Measurements from ENCODE around the gene HOXA10. TPM values are rescaled to one million over a fixed set of nuclear protein-coding genes. Genes with fewer than 3 reads are reported as not detected.

Gene HOXA10
- total RNA-seq, 1 experiment from 2014 or later: not detected

DNA sequence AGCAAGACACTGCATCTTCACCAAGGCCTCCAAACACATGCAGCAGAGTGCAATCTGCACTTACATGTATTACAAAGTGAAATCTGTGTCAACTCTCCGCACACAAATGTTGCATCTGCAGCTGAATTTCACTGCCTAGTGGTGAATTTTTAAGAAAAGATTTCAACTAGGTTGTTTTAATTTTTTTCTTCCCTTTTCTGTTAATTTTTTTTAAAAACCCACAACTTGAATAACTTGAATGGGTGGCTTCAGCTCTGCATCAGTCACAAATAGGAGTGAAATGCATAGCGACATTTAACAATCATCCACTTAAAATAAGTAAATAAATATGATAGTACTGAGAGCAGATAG lies 19.9 kb upstream of the HOXA10 start:
- no peak overlapping the region for H3K4me3 ChIP-seq
- CTCF ChIA-PET: interaction anchor here (0.6 kb wide), 1 partner anchor 900 kb away, joined by 4 read pairs; no protein-coding TSS in a partner anchor
- no peak for DNase-seq
- H3K4me2 ChIP-seq: no peak overlapping the region
- H3K27me3 ChIP-seq (ENCODE audit: insufficient read depth, low read depth): peaks cover 9% of the 10 kb centered on the region; the same call in 1 of the 2 replicates
- no peak overlapping the region for H2AFZ ChIP-seq
- no peak overlapping the region for H3K27ac ChIP-seq
- no peak for TF ChIP-seq EZH2 (IDR thresholded peaks at IDR 0.05; ENCODE audit: low read depth)
- TF ChIP-seq, protein P1, sequence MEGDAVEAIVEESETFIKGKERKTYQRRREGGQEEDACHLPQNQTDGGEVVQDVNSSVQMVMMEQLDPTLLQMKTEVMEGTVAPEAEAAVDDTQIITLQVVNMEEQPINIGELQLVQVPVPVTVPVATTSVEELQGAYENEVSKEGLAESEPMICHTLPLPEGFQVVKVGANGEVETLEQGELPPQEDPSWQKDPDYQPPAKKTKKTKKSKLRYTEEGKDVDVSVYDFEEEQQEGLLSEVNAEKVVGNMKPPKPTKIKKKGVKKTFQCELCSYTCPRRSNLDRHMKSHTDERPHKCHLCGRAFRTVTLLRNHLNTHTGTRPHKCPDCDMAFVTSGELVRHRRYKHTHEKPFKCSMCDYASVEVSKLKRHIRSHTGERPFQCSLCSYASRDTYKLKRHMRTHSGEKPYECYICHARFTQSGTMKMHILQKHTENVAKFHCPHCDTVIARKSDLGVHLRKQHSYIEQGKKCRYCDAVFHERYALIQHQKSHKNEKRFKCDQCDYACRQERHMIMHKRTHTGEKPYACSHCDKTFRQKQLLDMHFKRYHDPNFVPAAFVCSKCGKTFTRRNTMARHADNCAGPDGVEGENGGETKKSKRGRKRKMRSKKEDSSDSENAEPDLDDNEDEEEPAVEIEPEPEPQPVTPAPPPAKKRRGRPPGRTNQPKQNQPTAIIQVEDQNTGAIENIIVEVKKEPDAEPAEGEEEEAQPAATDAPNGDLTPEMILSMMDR (conservative IDR thresholded peaks at IDR 0.05): no peak
- no TSS peak for BruUV-seq (replicated peaks)
- no peaks in the 10 kb centered on the region for H3K36me3 ChIP-seq (ENCODE audit: low read depth)
- H3K9me3 ChIP-seq (ENCODE audit: insufficient read depth, low read depth): no peaks in the 10 kb centered on the region
- H3K79me2 ChIP-seq (ENCODE audit: low read depth): no peaks in the 10 kb centered on the region
- peaks cover 12% of the 10 kb centered on the region; the same call in 1 of the 2 replicates for H3F3A ChIP-seq (ENCODE audit: insufficient read depth, low read depth)
- H3K4me1 ChIP-seq (replicated peaks; ENCODE audit: insufficient read depth): no peaks in the 10 kb centered on the region
- POLR2A ChIA-PET (ENCODE audit: unreplicated experiment): no interaction called here
- no peaks in the 10 kb centered on the region for H3K9me2 ChIP-seq (ENCODE audit: insufficient read depth)
- intact Hi-C loops (cut with micrococcal nuclease; ENCODE audit: unreplicated experiment): loop anchor here (10.0 kb wide), 2 partner anchors 551 to 1661 kb away; partner anchors contain the start of gene TAX1BP1
- H4K20me1 ChIP-seq (ENCODE audit: insufficient read depth): no peaks in the 10 kb centered on the region

DNA sequence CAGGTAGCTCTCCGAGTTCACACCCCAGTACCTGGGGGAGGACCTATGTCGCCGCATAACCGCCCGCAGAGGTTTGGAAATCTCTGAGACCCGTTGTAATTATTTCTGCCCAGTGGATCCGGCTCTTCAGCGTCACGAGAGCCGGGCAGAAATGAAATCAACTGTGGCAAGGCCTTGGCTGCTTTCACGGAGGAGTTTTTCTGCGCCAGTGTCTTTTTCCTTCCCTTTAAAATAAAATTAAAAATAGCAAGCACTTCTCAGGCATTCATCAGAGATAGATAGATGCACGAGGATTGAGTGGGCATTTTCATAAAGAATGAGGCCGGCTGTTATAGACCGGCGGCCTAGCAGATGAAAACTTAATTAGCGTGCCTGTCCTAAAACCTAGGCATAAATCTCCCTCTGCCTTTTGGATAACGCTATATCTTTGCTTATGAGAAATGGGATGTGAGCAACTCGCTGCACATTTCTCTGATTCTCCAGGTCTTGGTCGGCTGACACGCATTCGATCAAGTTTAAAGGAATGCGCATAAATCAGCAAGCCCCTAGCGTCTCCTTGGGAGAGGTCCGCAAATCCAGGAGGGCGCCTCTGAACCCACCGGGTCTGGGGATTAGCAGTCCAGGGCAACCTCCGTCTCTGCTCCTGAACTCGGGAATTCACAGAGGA lies 19.3 kb upstream of the HOXA10 start:
- Histone ChIP-seq H3F3A (ENCODE audit: insufficient read depth, low read depth) (peaks cover 12% of the 10 kb centered on the region; the same call in 1 of the 2 replicates), H3K79me2 (ENCODE audit: low read depth) (no peaks in the 10 kb centered on the region), H3K36me3 (ENCODE audit: low read depth) (no peaks in the 10 kb centered on the region), H3K4me2 (no peak overlapping the region), H3K9me2 (ENCODE audit: insufficient read depth) (no peaks in the 10 kb centered on the region), H3K4me3 (no peak overlapping the region), H3K27me3 (ENCODE audit: insufficient read depth, low read depth) (peaks cover 4% of the 10 kb centered on the region; the same call in 1 of the 2 replicates), H2AFZ (no peak overlapping the region), H3K4me1 (replicated peaks; ENCODE audit: insufficient read depth) (no peaks in the 10 kb centered on the region), H4K20me1 (ENCODE audit: insufficient read depth) (no peaks in the 10 kb centered on the region), H3K27ac (no peak overlapping the region), H3K9me3 (ENCODE audit: insufficient read depth, low read depth) (no peaks in the 10 kb centered on the region)
- POLR2A ChIA-PET (ENCODE audit: unreplicated experiment): no interaction called here
- no peak for TF ChIP-seq EZH2 (IDR thresholded peaks at IDR 0.05; ENCODE audit: low read depth)
- TF ChIP-seq, protein P1 (conservative IDR thresholded peaks at IDR 0.05): no peak
- CTCF ChIA-PET: no interaction called here
- intact Hi-C loops (cut with micrococcal nuclease; ENCODE audit: unreplicated experiment): loop anchor here (10.0 kb wide), 2 partner anchors 551 to 1661 kb away; partner anchors contain the start of gene TAX1BP1
- no TSS peak for BruUV-seq (replicated peaks)
- no peak for DNase-seq

GRCh38 chr7:27192546-27193334 lies 18.6 kb upstream of the HOXA10 start:
- no peak overlapping the region for H3K4me3 ChIP-seq
- no peak for TF ChIP-seq EZH2 (IDR thresholded peaks at IDR 0.05; ENCODE audit: low read depth)
- TF ChIP-seq, protein P1 (conservative IDR thresholded peaks at IDR 0.05): no peak
- no TSS peak for BruUV-seq (replicated peaks)
- H2AFZ ChIP-seq: no peak overlapping the region
- no peaks in the 10 kb centered on the region for H3K36me3 ChIP-seq (ENCODE audit: low read depth)
- CTCF ChIA-PET: no interaction called here
- POLR2A ChIA-PET (ENCODE audit: unreplicated experiment): interaction anchor here (0.5 to 0.6 kb wide), 2 partner anchors 262 to 548 kb away, joined by 3 to 8 read pairs; no protein-coding TSS in a partner anchor
- H3F3A ChIP-seq (ENCODE audit: insufficient read depth, low read depth): peaks cover 7% of the 10 kb centered on the region; the same call in 1 of the 2 replicates
- no peak overlapping the region for H3K4me2 ChIP-seq
- H3K27ac ChIP-seq: no peak overlapping the region
- no peak for DNase-seq
- intact Hi-C loops (cut with micrococcal nuclease; ENCODE audit: unreplicated experiment): loop anchor here (10.0 kb wide), 2 partner anchors 552 to 1662 kb away; partner anchors contain the start of gene TAX1BP1
- peaks cover 3% of the 10 kb centered on the region; the same call in 1 of the 2 replicates for H3K27me3 ChIP-seq (ENCODE audit: insufficient read depth, low read depth)
- H3K9me3 ChIP-seq (ENCODE audit: insufficient read depth, low read depth): no peaks in the 10 kb centered on the region
- no peaks in the 10 kb centered on the region for H3K4me1 ChIP-seq (replicated peaks; ENCODE audit: insufficient read depth)
- no peaks in the 10 kb centered on the region for H4K20me1 ChIP-seq (ENCODE audit: insufficient read depth)
- no peaks in the 10 kb centered on the region for H3K9me2 ChIP-seq (ENCODE audit: insufficient read depth)
- H3K79me2 ChIP-seq (ENCODE audit: low read depth): no peaks in the 10 kb centered on the region
